Renal pelvis (tissue), 4 donors: ENCODE data around the gene STK32C. TPM values are rescaled to one million over a fixed set of nuclear protein-coding genes. Genes with fewer than 3 reads are reported as not detected.

Source experiments
- DNase-seq: peaks from one replicate; pipeline ENCODE4 v3.0.0-alpha.2; 2013
- polyA plus RNA-seq, 3 donors: library from polyadenylated mRNA; unstranded; fragments of 120-200 nt; gene quantifications; one replicate each; pipeline ENCODE4 v1.2.1, GENCODE V29; 2013; ENCODE audit not compliant: insufficient read length in 3 of 3

STK32C gene
- polyA plus RNA-seq, 3 donors, result 11.6 to 15.4 (median 12.4) TPM

- no peak for DNase-seq
Measured at GRCh38 chr10:132283604-132284382, 24.0 kb downstream of the STK32C start.

- no peak for DNase-seq
Measured at GRCh38 chr10:132282667-132283603, 24.8 kb downstream of the STK32C start.

DNA sequence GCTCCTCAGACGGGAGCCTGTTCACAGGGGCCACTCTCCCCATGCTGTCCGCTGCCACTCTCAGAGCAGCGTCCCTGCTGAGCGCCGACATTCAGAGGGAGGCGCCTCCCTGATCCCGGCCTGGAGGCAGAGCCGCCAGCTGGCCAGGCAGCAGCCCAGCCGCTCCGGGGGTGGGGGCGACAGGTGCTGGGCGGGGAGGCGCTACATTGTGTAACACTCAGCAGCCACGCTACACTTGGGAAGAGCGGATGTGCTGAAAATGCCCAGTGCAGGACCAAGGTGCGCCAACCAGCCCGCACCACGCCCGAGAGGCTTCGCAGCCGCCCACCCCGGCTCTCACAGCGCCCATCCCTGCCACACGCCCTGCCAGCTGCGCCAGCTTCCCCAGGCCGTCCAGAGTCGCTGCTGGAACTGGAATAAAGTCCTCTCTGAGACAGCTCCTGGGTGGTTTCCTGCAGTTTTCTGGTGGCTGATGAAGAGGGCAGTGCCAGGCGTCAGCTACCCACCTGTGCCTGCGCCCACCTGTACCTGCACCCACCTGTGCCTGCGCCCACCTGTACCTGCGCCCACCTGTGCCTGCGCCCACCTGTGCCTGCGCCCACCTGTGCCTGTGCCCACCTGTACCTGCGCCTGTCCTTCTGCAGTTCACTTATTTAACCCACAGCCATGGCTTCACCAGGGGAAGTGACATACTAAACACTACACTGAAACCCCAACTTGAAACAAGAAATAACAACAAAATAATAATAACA, 25.7 kb downstream of the STK32C start:
- DNase-seq, result no peak

GRCh38 chr10:132280646-132281074, 27.1 kb downstream of the STK32C start:
- no peak for DNase-seq

DNA sequence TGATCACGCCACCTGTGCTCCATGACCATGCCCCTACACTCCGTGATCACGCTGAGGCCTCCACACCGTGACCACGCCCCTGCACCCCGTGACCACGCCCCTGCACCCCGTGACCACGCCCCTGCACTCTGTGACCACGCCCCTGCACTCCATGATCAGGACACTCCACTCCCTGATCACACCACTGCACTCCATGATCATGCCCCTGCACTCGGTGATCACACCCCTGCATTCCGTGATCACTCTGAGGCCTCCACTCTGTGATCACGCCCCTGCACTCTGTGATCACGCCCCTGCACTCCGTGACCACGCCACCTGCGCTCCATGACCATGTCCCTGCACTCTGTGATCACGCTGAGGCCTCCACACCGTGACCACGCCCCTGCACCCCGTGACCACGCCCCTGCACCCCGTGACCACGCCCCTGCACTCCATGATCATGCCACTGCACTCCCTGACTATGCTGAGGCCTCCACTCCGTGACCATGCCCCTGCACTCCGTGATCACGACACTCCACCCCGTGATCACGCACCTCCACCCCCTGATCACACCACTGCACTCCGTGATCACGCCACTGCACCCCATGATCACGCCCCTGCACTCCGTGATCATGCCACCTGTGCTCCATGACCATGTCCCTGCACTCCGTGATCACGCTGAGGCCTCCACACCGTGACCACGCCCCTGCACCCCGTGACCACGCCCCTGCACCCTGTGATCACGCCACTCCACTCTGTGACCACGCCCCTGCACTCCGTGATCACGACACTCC, 27.7 kb downstream of the STK32C start:
- DNase-seq, result no peak

DNA sequence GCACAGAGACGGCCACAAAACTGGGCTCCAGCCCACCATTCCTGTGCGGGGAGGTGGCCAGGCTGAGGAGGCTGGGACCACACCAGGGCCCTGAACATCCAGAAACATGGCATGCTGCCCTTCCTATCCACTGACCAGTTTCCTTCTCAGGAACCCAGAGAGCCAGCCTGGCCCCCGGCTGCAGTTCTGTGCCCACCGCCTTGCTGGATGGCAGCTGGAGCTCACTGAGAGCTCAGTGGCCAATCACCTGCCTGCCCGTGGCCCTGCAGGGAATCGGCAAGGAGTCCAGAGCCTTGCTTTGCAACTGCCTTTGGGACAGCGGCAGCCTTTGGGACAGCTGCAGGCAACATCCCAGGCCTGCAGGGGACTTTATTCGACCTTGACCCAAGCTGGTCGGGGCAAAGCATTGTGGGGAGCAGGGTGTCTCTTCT, 30.4 kb downstream of the STK32C start:
- DNase-seq, result no peak

DNA sequence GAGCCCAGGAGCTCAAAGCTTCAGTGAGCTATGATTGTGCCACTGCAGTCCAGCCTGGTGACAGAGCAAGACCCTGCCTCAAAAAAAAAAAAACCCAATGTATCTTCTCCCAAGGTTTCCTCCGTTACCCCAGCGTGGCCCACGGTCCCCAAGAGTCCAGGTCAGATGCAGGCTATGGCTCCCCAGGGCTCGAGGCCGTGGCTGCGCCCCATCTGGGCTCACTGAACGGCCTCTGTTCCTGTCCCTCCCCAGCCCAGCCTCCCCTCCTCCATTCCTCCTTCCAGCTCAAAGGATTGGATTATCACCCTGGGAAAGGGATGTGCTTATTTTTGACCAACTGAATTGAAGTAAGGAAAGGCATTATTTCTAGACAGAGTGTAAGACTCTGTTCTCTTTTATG, 31.0 kb downstream of the STK32C start:
- no peak for DNase-seq

DNA sequence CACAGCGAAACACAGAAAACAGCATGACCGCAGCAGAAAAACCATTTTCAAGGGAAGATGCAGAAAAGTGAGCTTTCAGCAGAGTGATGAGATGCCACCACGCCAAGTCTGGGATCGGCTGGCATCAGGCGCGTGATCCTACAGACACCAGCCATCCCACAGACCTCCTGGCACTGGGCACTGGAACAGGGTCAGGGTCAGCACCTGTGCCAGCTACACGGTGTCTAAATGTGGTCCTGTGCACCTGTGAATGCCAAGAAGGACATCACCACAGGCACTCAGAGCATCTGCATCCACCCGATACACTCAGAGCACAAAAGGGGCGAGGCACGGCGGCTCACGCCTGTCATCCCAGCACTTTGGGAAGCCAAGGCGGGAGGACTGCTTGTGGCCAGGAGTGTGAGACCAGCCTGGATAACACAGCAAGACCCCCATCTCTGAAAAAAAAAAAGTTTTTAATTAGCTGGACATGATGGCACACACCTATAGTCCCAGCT, 31.5 kb downstream of the STK32C start:
- DNase-seq, result no peak

DNA sequence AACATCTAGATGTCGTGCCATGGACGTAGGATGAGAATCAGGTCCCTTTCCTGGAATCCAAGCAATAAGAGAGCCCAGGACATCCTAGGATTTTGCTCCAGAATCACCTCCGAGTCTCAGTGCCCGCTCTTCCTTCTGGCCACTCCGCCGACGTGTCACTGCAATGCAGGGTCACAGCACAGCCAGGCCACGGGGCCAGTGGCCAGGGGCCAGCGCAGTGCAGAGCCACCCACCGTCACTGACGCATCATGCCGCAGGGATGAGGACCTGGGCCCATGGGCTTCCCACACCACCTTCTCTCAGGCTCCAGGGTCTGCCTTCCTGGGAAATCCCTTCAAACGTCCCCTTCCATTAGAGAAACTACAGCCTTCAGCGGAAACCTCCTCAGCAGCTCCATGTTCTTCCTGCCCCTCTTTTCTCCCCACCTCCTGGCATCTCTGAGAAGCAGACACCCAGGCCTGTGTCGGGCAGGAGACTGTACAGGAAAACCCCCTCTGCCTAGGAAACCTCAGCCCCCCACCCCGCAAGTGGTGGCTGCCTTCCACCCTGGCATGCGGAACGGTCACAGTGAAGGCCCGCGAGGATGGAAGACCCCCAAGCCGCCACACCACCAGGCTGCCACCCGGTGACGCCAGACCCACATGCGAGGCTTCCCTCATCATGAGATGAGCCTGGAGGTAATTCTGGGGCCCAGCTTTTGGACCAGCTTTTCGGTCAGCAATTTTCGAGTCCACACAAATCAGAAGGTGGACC, 32.1 kb downstream of the STK32C start:
- DNase-seq, result no peak

- no peak for DNase-seq
Measured at GRCh38 chr10:132274986-132275385, 32.8 kb downstream of the STK32C start.

DNA sequence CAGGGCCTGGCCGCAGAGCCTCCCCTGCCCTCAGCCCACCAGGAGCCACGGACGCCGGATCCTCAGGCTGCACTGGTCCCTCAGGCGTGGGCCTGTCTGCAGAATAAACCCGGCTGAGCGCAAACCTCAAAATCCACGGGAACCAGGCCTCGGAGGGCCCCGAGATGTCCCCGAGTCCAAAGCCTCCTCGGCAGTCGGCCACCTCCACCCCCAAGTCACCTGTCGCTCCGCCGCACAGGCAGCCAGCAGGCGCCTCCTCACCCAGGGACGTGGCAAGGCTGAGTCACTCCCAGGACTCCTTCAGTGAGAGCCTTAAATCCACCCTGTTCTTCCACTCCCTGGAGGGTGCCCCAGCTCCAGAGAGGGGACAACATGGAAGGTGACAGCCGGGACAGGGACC, 33.2 kb downstream of the STK32C start:
- DNase-seq, result no peak

- no peak for DNase-seq
Measured at GRCh38 chr10:132273966-132274365, 33.8 kb downstream of the STK32C start.

- no peak for DNase-seq
Measured at GRCh38 chr10:132273304-132273944, 34.3 kb downstream of the STK32C start.

DNA sequence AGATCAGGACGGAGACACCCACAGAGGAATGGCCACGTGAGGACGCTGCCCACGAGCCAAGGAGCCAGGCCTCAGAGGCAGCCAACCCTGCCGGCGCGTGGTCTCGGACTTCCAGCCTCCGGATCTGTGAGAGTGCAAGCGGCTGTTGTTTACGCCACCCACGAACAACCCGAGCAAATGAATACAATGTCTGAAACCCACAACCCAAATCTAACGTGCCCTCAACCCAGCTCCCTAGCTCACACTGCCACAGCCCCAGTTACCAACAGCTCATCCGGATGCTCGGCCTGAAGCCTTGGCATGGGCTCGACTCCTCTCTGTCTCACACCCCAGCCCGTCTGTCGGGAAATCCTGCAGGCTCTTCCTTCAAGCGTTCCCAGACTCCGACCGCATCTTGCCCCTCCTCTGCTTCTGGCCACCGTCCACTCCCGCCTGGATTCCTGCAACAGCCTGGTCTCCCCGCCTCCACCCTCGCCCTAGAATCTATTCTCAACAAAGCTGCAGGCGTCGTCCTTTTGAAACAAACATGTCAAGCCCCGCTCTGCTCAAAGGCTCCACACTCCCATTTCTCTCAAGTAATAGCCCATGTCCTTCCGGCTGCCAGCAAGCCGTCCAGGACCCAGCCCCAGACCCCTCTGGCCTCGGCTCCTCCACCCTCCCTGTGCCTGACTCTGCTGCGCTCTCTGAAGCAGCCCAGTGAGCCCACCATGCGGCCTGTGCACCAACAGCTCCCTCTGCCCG, 35.3 kb downstream of the STK32C start:
- DNase-seq, result no peak

DNA sequence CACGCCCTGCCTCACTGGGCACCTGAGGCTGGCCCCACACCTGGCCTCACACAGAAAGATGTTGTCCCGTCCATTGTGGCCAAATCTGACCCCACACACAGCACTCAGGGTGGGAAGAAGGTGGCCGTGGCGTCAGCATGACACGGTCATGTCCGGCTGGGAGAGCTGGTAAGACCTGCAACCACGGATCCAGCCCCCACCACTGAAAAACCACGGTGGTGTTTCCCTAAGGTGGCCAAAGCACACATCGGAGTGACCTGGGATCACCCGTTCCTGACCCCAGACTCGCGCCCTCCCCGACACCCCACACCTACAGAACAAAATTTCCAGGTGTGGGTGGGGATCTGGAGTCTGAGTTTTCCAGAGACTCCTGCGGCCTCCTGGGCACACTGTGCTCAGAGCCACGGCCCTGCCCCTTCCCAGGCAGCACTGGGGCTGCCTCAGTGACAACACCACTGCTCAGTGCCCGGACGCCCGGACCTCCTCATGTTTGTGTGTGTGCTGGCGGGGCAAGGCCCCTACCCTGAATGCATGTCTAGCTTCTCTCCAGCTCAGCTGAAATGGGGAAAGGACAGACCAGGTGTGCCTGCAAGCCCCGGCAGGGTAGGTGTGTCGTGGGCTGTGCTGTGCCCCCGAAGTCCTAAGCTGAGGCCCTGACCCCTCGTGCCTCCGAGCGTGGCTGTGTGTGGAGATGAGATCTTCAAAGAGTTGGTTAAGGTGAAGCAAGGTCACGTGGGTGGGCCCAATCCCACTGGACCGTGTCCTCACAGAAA, 36.1 kb downstream of the STK32C start:
- DNase-seq, result no peak

DNA sequence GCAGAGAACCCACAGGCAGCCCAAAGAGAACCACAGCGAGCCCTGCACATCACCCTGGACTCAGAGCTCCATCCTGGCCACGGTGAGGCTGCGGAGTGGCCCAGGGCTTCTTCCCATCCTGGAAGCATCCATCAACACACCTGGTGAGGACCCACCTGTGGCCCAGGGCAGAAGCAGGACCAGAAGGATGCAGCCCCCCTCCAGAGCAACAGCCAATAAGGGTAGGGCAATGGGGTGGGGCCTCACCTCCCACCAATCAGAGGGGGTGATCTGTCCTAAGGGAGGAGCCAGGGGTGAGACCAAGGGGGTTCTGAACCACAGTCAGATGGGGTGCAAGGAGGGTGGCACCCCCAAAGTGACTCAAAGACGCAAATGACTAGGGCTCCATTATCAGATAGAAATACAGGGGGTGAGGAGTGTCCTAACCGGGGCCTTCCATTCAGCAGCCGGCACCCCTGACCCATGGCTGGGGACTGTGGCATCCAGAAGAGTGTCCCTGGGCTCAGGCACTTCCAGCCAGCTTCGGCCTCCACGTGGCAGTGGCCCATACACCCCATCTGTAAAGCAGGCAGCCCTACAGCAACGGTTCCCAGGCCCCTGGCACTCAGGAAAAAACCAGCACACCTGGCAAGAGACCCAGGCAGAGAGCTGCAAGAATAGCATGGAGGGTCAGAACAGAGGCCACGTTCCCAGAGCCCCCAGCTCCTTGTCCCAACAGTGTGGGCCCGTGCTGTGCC, 36.9 kb downstream of the STK32C start:
- DNase-seq, result no peak

GRCh38 chr10:132270256-132270655, 37.5 kb downstream of the STK32C start:
- no peak for DNase-seq
